A204.1 (cell line): ENCODE results near the gene MYH9.
"Not testable (repeated sequence)": the region's sequence is repeated elsewhere in the genome, so short reads cannot be mapped to it uniquely, and the experiment has no call there.

ENCODE experiments used
- FAIRE-seq: peaks from 2 replicates; lab custom pipeline; 2012; peaks lifted over from hg19 to GRCh38; lab: Jason Lieb, UNC

Gene MYH9

GRCh38 chr22:36291831-36292740 lies 95.7 kb downstream of the MYH9 start:
- no peak for FAIRE-seq

GRCh38 chr22:36290391-36291075 lies 97.2 kb downstream of the MYH9 start:
- FAIRE-seq, result not testable (repeated sequence)

- FAIRE-seq, result not testable (repeated sequence)
Observed at GRCh38 chr22:36289948-36290371, 97.8 kb downstream of the MYH9 start.

- FAIRE-seq, result no peak
Observed at GRCh38 chr22:36289406-36289870, 98.3 kb downstream of the MYH9 start.

DNA sequence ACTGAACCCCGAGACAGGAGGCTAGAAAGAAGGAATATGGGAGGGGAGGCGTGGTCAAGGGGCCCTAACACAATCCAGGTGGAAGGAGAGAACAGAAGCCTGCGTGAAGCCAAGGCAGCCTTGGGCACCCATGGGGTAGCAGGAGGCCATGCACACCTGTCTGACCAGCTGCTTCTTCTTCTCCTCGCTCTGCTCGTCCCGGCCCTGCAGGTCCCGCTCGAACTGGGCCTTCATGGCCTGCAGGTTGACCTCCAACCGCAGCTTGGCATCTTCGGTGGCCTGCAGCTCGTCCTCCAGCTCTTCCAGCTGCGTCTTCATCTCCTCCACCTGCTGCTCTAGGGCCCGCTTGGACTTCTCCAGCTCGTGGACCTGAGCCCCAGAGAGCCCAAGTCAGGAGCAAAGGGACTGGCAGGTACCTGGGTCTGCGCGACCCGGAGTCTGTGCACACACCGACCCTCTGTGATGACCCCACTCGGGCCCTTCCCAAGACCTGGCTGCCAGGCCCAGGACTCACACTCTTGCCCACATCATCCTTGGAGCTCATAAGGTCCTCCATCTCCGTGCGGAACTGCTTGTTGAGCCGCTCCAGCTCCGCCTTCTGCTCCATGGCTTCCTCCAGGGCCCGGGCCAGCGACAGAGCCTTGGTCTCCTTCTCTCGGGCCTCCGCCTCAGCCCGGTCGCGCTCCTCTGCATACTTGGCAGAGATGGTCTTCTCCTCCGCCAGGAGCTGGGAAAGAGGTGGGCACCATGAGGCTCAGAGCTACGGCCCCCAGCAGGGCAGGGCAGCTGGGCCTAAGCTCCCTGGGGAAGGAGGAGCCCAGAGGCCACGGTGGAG lies 99.0 kb downstream of the MYH9 start:
- FAIRE-seq, result no peak

- FAIRE-seq, result no peak
Observed at GRCh38 chr22:36287881-36288515, 99.8 kb downstream of the MYH9 start.

GRCh38 chr22:36286096-36286957 lies 101.4 kb downstream of the MYH9 start:
- no peak for FAIRE-seq

GRCh38 chr22:36285545-36285944 lies 102.2 kb downstream of the MYH9 start:
- FAIRE-seq, result no peak

DNA sequence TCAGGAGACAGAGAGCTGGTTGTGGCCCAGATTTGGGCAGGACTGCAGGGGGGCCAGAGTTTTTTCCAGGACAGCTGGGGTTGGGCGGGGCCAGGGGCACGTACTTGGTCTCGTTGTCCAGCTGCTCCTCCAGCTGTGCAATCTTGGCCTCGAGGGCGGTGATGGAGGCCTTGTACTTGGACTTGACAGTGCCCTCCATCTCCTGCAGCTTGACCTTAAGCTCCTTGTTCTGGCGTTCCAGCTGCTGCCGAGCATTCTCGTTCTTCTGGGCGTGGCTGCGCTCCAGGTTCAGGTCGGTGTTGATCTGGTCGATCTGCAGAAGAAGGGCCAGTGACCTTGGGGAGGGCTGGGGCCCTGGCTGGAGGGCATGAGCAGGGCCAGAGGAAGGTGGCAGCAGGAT lies 102.8 kb downstream of the MYH9 start:
- no peak for FAIRE-seq

DNA sequence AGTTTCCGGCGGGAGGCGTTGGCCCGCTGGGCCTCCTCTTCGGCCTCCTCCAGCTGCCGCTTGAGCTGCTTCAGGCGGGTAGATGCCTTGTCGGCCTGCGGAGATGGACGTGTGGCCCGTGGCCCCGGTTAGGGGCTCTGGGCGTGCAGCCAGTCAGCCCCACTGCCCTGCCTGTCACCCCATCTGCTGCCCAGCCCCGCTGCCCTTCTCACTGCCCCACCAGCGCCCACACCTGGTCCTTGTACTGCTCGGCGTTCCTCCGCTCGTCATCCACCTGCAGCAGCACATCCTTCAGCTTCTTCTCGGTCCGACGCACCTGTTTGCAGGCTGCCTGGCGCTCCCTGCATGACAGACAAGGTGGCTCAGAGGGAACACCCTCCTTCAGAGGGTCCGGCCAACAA lies 103.6 kb downstream of the MYH9 start:
- FAIRE-seq, result no peak

GRCh38 chr22:36282328-36282831 lies 105.4 kb downstream of the MYH9 start:
- no peak for FAIRE-seq

DNA sequence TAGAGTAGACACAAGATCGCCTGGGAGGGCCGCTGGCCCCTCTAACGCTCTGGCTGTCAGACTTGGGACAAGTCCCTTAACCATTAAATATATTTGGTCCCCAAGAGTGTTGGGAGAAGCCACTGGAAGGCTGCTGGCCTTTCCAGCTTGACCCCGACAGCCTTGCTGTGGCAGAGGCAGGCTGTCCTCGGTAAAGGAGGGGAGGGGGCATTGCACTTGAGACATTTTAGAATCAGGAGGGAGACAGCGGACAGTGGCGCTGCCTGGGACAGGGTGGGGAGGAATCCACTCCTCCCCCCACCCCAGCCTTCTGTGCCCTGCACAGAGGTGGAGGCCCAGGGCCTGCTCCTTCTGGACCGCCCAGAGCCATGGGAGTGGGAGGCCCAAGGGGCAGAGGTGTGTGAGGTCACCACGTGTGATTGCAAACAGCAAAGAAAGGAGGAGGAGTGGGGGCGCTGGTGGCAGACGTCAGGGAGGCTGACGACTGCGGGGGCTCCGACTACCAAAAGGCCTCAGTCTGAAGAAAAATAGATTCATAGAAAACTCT lies 105.9 kb downstream of the MYH9 start:
- no peak for FAIRE-seq

DNA sequence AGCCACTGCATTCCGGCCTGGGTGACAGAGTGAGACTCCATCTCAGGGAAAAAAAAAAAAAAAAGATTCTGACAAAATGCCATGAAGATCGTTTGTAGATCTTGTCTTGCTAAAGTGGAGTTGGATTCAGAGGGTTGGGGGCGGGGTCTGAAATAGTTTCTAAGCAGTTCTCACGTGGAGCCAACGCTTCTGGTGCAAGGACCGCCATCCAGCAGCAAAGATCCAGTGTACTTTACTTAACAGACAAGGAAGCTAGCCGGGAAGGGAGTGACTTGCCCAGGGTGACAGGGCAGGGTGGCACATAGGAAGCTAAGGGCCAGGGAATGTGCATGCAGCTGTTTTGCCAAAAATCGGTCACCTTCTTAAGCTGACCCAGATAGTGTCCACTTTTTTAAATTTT lies 107.4 kb downstream of the MYH9 start:
- FAIRE-seq, result no peak

- no peak for FAIRE-seq
Observed at GRCh38 chr22:36279219-36279666, 108.5 kb downstream of the MYH9 start.

DNA sequence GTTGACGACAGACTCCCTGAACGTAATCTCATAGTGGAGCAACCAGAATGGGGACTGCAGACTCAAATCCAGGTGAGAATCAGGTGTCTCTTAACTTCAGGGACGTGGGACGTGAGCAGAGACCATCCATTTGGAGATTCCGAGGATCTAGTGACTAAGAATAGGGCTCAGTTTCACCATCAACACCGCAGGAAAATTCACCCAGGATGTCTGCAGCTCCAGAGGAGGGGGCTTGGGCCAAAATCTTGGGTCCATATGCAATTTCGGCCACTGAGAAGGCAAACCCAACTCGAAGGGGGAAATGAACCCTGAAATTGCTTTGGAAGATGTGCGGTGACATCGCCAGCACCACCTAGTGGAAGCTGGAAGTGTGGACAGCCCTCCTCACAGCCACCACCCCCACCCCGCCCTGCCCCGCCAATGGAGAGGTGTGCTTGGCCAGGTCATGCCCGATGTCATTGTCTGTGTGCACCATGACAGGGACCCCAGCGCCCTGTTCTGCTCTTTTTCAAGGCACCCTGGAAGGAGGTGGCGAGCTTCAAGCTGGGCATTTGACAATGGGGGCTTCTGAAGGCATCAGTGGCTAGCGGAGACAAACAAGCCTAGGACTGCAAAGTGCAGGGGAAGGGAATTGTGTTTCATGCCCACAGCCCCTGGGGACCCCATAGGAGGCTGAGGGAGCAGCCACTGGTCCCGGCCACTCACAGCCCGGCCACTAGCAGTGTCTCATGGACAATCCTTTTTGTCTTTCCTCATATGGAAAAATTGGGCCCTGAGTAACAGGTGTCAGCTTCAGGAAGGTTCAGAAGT lies 110.1 kb downstream of the MYH9 start:
- FAIRE-seq, result no peak

- FAIRE-seq, result no peak
Observed at GRCh38 chr22:36274531-36274930, 113.2 kb downstream of the MYH9 start.

- not testable (repeated sequence) for FAIRE-seq
Observed at GRCh38 chr22:36271951-36272350, 115.8 kb downstream of the MYH9 start.

- FAIRE-seq, result not testable (repeated sequence)
Observed at GRCh38 chr22:36271231-36271630, 116.5 kb downstream of the MYH9 start.

DNA sequence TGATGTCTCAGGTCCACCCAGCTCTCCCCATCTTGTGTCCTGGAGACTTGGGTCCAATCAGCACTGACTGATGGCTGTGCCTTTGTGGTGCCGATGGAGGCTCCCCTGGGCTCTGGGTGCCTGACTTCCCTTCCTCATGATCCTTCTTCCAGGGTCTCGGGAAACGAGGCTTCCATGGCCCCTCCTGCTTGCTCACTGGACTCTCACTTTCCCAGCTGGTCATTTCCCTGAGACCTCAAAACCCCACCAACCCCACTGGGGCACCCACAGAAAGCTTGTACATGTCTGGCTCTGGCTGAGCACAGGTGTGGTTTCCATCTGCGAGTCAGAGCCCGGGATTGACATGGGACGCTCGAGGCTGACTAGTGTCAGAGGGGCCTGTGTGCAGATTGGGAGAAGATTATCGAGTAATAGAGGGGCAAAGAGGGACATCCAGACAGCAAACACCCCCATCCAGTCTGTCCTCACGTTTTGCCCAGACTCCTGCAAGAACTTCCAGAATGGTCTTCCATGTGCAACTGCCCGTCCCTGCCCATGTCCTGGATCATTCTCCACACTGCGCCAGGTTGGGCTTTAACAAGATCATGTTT lies 119.8 kb downstream of the MYH9 start:
- no peak for FAIRE-seq
